Measurements from ENCODE around the gene KLC4. TPM values are rescaled to one million over a fixed set of nuclear protein-coding genes. Genes with fewer than 3 reads are reported as not detected.

KLC4 gene
- polyA plus RNA-seq, 1 donor = 170 TPM

- no peaks in the 10 kb centered on the region for H3K27me3 ChIP-seq (ENCODE audit: control insufficient read depth, insufficient read depth, low read length)
- peaks cover 29% of the 10 kb centered on the region for H3K4me1 ChIP-seq (ENCODE audit: control insufficient read depth, insufficient read depth, low read length)
- peaks cover 46% of the 10 kb centered on the region for H3K36me3 ChIP-seq (ENCODE audit: control insufficient read depth, insufficient read depth, low read length)
- peak overlapping the region; percentile 99 for H3K27ac ChIP-seq (ENCODE audit: low read length)
- WGBS (ENCODE audit: insufficient coverage, low lambda C conversion rate) = no CpG with 5 or more reads among the region's 2 CpGs
- DNase-seq = no peak
- H3K9me3 ChIP-seq (ENCODE audit: control insufficient read depth, low read depth, low read length) = no peaks in the 10 kb centered on the region
- peak overlapping the region; percentile 76 for H3K4me3 ChIP-seq (ENCODE audit: low read length)
These were observed 2.4 kb downstream of the KLC4 start for GRCh38 chr6:43061861-43062260.

DNA sequence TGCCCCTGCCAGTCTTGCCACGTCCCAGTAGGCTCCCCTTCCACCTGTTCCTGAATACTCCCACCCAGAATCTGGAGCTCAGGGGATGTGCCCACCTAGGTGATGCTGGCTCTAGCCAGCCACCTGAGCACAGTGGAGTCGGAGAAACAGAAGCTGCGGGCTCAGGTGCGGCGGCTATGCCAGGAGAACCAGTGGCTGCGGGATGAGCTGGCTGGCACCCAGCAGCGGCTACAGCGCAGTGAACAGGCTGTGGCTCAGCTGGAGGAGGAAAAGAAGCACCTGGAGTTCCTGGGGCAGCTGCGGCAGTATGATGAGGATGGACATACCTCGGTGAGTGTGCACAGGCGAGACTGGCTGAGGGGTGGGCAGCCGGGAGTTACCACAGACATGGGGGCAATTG, 3.4 kb downstream of the KLC4 start:
- Histone ChIP-seq H3K4me1 (ENCODE audit: control insufficient read depth, insufficient read depth, low read length) (peaks cover 28% of the 10 kb centered on the region), H3K36me3 (ENCODE audit: control insufficient read depth, insufficient read depth, low read length) (peaks cover 46% of the 10 kb centered on the region)
- no CpG with 5 or more reads among the region's 12 CpGs for WGBS (ENCODE audit: insufficient coverage, low lambda C conversion rate)

DNA sequence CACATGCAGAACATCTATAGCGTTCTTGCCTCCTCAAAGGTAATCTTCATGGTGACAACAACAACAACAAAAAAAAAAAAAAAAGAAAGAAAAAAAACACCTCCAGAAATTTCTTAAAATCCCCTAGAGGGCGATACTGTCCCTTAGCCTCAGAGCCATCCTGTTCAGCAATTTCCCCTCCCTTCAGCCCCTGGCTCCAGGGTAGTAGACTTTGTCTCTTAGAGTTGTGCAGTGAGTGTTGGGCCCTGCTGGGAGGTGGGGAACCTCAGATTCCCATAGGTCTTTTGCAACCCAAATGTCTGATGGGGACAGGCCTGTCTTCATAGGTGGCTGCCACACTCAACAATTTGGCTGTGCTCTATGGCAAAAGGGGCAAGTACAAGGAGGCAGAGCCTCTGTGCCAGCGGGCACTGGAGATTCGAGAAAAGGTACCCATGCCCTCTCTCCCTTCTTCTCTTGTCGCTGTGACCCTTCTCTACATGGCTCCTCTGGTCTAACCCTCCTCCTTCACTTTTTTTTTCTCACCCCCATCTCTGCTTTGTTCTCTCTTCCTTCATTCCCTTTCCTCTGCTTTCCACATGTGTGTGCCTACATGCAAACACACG, 10.7 kb downstream of the KLC4 start:
- Histone ChIP-seq H3K4me3 (ENCODE audit: low read length) (no peak overlapping the region), H3K36me3 (ENCODE audit: control insufficient read depth, insufficient read depth, low read length) (peaks cover 70% of the 10 kb centered on the region), H3K27me3 (ENCODE audit: control insufficient read depth, insufficient read depth, low read length) (no peaks in the 10 kb centered on the region), H3K27ac (ENCODE audit: low read length) (no peak overlapping the region), H3K4me1 (ENCODE audit: control insufficient read depth, insufficient read depth, low read length) (peaks cover 11% of the 10 kb centered on the region), H3K9me3 (ENCODE audit: control insufficient read depth, low read depth, low read length) (no peaks in the 10 kb centered on the region)
- WGBS (ENCODE audit: insufficient coverage, low lambda C conversion rate) = no CpG with 5 or more reads among the region's 6 CpGs
- DNase-seq = peak in 1 of 2 donors; percentile 48

More for the DNA sequence above, 3.4 kb downstream of the KLC4 start:
- no peaks in the 10 kb centered on the region for H3K9me3 ChIP-seq (ENCODE audit: control insufficient read depth, low read depth, low read length)
- H3K4me3 ChIP-seq (ENCODE audit: low read length) = no peak overlapping the region
- DNase-seq = no peak
- no peaks in the 10 kb centered on the region for H3K27me3 ChIP-seq (ENCODE audit: control insufficient read depth, insufficient read depth, low read length)
- no peak overlapping the region for H3K27ac ChIP-seq (ENCODE audit: low read length)

DNA sequence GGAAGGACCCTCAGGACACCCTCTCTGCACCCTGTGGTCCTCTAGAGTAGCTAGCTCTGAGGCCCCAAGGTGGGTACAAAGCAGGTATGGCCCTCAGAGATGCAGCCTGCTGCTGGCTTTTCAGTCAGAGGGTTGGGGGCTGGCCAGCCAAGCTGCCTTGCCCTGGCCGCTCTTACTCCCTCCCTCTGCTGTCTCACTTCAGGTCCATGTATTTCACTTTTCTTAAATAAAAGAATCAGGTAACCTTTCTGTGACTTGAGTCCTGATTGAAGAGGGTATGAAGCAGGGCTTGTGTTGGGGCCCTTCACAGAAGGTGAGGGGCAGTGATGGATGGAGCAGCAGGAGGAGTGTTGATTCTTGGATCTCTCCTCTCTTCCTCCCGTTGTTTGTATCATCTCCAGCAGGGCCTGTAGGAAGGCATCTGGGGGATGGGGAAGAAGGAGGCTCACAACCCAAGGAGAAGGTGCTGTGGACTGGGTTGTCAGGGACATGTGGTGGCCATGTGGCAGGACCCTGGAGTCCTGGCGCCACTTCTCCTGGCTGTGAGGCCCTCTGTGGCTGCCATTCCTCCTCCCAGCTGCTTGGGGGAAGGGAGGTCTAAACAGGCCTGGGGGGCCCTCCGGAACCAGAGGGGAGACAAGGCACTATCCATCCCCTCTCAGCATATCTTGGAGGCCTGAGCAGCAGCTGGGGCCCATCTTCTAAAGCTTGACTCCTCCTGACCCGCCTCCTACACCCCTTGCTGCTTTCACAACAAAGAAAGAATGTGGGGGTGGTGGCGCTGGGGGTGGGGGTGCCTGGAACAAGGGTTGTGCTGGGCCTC, 15.6 kb downstream of the KLC4 start:
- Histone ChIP-seq H3K4me1 (ENCODE audit: control insufficient read depth, insufficient read depth, low read length) (peaks cover 26% of the 10 kb centered on the region), H3K27me3 (ENCODE audit: control insufficient read depth, insufficient read depth, low read length) (no peaks in the 10 kb centered on the region), H3K4me3 (ENCODE audit: low read length) (peak overlapping the region; percentile 35), H3K27ac (ENCODE audit: low read length) (peak overlapping the region; percentile 60), H3K36me3 (ENCODE audit: control insufficient read depth, insufficient read depth, low read length) (peaks cover 45% of the 10 kb centered on the region), H3K9me3 (ENCODE audit: control insufficient read depth, low read depth, low read length) (peaks cover 4% of the 10 kb centered on the region)
- DNase-seq = peak in 1 of 2 donors; percentile 49
- no CpG with 5 or more reads among the region's 6 CpGs for WGBS (ENCODE audit: insufficient coverage, low lambda C conversion rate)

- H3K4me1 ChIP-seq (ENCODE audit: control insufficient read depth, insufficient read depth, low read length) = peaks cover 21% of the 10 kb centered on the region
- H3K27me3 ChIP-seq (ENCODE audit: control insufficient read depth, insufficient read depth, low read length) = no peaks in the 10 kb centered on the region
- peak within 1 kb of the TSS; percentile 91 for H3K4me3 ChIP-seq (ENCODE audit: low read length)
- no CpG with 5 or more reads among the region's 60 CpGs for WGBS (ENCODE audit: insufficient coverage, low lambda C conversion rate)
- H3K9me3 ChIP-seq (ENCODE audit: control insufficient read depth, low read depth, low read length) = peaks cover 4% of the 10 kb centered on the region
- H3K36me3 ChIP-seq (ENCODE audit: control insufficient read depth, insufficient read depth, low read length) = peaks cover 37% of the 10 kb centered on the region
- H3K27ac ChIP-seq (ENCODE audit: low read length) = peak within 1 kb of the TSS; percentile 75
- peak in 1 of 2 donors; percentile 66 for DNase-seq
These were observed 16.4 kb downstream of the KLC4 start, which contains the start of gene PTK7 for GRCh38 chr6:43075670-43076463. PTK7 (plus strand) TSS chr6:43076314; CDS start chr6:43076489, 175 bp downstream.

DNA sequence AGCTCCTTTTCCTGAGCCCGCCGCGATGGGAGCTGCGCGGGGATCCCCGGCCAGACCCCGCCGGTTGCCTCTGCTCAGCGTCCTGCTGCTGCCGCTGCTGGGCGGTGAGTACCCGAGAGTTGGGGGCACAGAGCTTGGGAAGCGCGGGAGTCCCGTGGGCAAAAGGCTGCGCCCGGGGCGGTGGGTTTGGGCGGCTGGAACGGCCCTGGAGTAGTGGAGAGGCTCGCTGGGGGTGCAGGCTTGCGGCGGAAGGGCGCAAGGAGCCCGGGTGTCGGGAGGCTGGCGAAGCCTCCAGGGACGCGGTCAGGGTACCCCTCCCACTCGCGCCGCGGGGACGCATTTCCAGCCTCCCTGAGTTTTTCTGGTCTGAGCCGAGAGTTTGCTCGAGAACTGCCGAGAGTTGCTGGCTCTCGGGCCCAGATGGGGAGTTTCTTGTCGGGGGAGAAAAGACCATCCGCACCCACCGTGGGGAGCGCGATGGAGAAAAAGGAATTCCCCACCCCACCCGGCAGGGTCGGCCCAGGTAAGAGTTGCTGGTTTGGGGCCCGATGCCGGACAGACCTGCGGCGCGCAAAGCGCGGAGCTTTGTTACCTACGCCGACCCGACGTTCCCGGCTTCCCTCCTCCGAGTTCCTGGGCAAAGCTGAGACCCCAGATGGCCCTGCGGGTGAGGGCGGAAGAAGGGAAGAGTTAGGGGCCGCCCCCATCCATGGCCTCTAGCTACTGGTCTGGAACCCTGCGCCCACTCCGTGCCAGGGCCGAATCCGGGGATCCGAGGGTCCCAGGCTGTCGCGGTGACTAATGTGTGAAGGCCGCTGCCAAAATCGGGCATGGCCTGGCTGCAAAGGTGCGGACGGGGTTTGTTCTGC, 17.3 kb downstream of the KLC4 start:
- Histone ChIP-seq H3K36me3 (ENCODE audit: control insufficient read depth, insufficient read depth, low read length) (peaks cover 29% of the 10 kb centered on the region), H3K4me1 (ENCODE audit: control insufficient read depth, insufficient read depth, low read length) (peaks cover 21% of the 10 kb centered on the region), H3K9me3 (ENCODE audit: control insufficient read depth, low read depth, low read length) (peaks cover 4% of the 10 kb centered on the region), H3K4me3 (ENCODE audit: low read length) (peak overlapping the region; percentile 91), H3K27me3 (ENCODE audit: control insufficient read depth, insufficient read depth, low read length) (no peaks in the 10 kb centered on the region), H3K27ac (ENCODE audit: low read length) (peak overlapping the region; percentile 75)
- peak in 1 of 2 donors; percentile 48 for DNase-seq
- no CpG with 5 or more reads among the region's 72 CpGs for WGBS (ENCODE audit: insufficient coverage, low lambda C conversion rate)

DNA sequence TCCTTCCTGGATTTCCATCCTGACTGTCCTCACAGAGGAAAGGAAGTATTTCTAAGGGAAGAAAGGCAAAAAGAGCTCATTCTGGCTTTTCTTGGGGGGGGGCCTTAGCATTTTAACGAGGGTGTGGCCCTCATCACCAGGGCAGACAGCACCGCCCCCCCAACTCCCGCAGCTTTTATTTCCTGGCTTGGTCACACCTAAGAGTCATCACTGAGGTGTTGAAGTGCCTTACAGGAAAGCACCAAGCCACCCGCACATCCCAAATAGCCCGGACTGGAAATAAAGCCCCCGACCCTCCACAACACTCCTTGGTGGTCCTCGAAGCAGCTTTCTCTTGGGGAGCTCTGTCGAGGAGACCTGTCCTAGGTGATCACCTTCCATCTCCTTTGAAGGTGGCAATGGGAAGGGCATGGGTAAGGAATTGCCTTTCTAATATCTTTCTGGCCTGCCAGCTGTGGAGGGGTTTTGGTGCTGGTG, 17.9 kb downstream of the KLC4 start:
- WGBS (ENCODE audit: insufficient coverage, low lambda C conversion rate) = no CpG with 5 or more reads among the region's 8 CpGs
- Histone ChIP-seq H3K4me1 (ENCODE audit: control insufficient read depth, insufficient read depth, low read length) (peaks cover 21% of the 10 kb centered on the region), H3K27ac (ENCODE audit: low read length) (peak overlapping the region; percentile 75)

GRCh38 chr6:43077981-43078511, 18.6 kb downstream of the KLC4 start:
- Histone ChIP-seq H3K9me3 (ENCODE audit: control insufficient read depth, low read depth, low read length) (peaks cover 4% of the 10 kb centered on the region), H3K27ac (ENCODE audit: low read length) (no peak overlapping the region), H3K4me3 (ENCODE audit: low read length) (no peak overlapping the region), H3K27me3 (ENCODE audit: control insufficient read depth, insufficient read depth, low read length) (no peaks in the 10 kb centered on the region), H3K36me3 (ENCODE audit: control insufficient read depth, insufficient read depth, low read length) (peaks cover 15% of the 10 kb centered on the region), H3K4me1 (ENCODE audit: control insufficient read depth, insufficient read depth, low read length) (peaks cover 22% of the 10 kb centered on the region)
- WGBS (ENCODE audit: insufficient coverage, low lambda C conversion rate) = no CpG with 5 or more reads among the region's 6 CpGs
- DNase-seq = no peak

More for the DNA sequence above, 17.9 kb downstream of the KLC4 start:
- peaks cover 22% of the 10 kb centered on the region for H3K36me3 ChIP-seq (ENCODE audit: control insufficient read depth, insufficient read depth, low read length)
- H3K27me3 ChIP-seq (ENCODE audit: control insufficient read depth, insufficient read depth, low read length) = no peaks in the 10 kb centered on the region
- H3K4me3 ChIP-seq (ENCODE audit: low read length) = peak overlapping the region; percentile 91
- DNase-seq = no peak
- peaks cover 4% of the 10 kb centered on the region for H3K9me3 ChIP-seq (ENCODE audit: control insufficient read depth, low read depth, low read length)

DNA sequence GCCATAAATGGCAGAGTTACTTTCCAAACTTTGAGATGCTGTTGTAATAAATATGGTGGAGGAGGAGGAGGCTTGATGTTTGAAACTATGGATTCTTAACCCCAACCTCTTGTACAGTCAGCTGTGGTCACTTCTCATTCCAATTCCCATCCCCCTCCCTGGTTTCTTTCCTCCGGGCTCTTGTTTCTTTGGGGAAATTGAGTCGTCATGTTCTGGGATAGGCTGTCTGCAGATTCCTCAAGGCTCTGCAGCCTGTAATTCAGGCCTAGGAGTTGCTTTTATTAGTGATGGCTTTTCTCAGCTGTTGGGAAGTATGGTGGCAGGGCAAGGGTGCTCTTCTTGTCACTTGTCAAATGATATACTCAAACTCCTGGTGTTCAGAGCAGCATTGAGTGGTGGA, 19.3 kb downstream of the KLC4 start:
- no CpG with 5 or more reads among the region's 2 CpGs for WGBS (ENCODE audit: insufficient coverage, low lambda C conversion rate)
- Histone ChIP-seq H3K27me3 (ENCODE audit: control insufficient read depth, insufficient read depth, low read length) (no peaks in the 10 kb centered on the region), H3K4me1 (ENCODE audit: control insufficient read depth, insufficient read depth, low read length) (peaks cover 24% of the 10 kb centered on the region), H3K27ac (ENCODE audit: low read length) (no peak overlapping the region), H3K36me3 (ENCODE audit: control insufficient read depth, insufficient read depth, low read length) (peaks cover 12% of the 10 kb centered on the region), H3K4me3 (ENCODE audit: low read length) (no peak overlapping the region), H3K9me3 (ENCODE audit: control insufficient read depth, low read depth, low read length) (peaks cover 4% of the 10 kb centered on the region)
- no peak for DNase-seq
